RWPE1 (cell line): ENCODE data around the gene TRAT1.

ENCODE experiments used
- CTCF ChIA-PET: fragments of 350-600 bp; sonication (Branson Sonifier 250); formaldehyde crosslinking; extraction: SDS; loops from one replicate; lab custom pipeline; 2021; lab: Yijun Ruan, JAX
- POLR2A ChIA-PET: fragments of 400-600 bp; formaldehyde crosslinking; extraction: SDS; loops from one replicate; lab custom pipeline; 2020; ENCODE audit warnings: antibody characterized with exemption; ENCODE audit not compliant: low non-redundant PET; lab: Yijun Ruan, JAX
- DNase-seq: peaks from one replicate; pipeline ENCODE4 v3.0.0; 2012; ENCODE audit warnings: low spot score
- H3K27ac ChIP-seq: fragments of 450-650 bp; 2 replicates; pipeline ENCODE4 v1.5.1; 2017
- CTCF ChIP-seq: fragments of 450-650 bp; conservative IDR thresholded peaks from 2 replicates; pipeline ENCODE4 v1.5.1; 2017; ENCODE audit warnings: low read depth, mild to moderate bottlenecking

The TRAT1 gene

DNA sequence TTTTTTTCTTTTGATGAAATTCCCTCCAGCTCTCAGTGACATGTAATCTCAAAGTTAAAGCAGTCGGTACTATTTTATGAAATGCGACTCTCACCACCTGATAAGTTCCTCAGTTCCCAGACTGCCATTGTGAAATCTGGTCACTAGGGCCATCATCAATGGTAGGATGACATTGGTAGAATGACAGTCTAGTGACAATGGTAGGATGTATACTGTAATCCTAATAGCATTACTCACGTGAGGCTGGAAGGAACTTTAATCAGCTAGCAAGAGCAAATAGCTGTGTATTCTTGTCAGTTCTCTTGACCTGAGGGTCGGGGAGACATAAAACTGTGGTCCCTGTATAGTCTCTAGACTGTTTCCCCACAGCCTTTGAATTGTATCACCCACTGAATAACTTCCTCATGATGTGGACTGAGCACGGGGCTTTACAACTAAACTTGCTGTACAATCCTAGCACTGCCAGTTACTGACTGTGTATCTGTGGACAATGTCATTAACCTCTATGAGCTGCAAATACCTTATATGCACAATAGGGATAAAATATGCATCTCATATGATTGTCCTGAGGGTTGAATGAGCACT lies 23.2 kb downstream of the TRAT1 start:
- no peak for DNase-seq
- ChIA-PET CTCF (interaction anchor here (0.6 kb wide), 2 partner anchors 27 to 53 kb away, joined by 3 read pairs; no protein-coding TSS in a partner anchor), POLR2A (no interaction called here)
- H3K27ac ChIP-seq, result no peak overlapping the region
- no peak for TF ChIP-seq CTCF

DNA sequence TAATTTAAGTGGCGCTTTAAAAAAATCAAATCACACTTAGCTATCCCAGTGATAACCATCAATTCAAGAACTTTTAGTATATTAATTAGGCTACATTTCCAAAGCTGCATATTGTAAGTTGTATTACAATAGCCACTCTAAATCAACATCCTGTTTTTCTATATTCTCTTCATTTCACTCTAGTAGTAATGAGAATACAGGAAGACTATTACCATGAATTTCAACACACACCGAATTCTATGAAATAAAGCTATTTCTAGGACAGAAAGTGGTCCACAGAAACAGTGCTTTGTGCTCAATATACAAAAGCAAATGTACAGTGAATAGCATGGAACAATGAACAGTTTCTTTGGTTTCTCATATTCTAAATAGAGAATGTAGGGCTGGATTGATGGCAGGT lies 24.6 kb downstream of the TRAT1 start:
- CTCF ChIA-PET, result no interaction called here

GRCh38 chr3:108849075-108849474 lies 26.5 kb downstream of the TRAT1 start:
- TF ChIP-seq CTCF, result no peak
- CTCF ChIA-PET, result no interaction called here
- POLR2A ChIA-PET, result no interaction called here
- DNase-seq, result no peak
- no peak overlapping the region for H3K27ac ChIP-seq

More for the DNA sequence above, 24.6 kb downstream of the TRAT1 start:
- POLR2A ChIA-PET, result no interaction called here
- H3K27ac ChIP-seq, result no peak overlapping the region
- TF ChIP-seq CTCF, result no peak
- DNase-seq, result no peak

DNA sequence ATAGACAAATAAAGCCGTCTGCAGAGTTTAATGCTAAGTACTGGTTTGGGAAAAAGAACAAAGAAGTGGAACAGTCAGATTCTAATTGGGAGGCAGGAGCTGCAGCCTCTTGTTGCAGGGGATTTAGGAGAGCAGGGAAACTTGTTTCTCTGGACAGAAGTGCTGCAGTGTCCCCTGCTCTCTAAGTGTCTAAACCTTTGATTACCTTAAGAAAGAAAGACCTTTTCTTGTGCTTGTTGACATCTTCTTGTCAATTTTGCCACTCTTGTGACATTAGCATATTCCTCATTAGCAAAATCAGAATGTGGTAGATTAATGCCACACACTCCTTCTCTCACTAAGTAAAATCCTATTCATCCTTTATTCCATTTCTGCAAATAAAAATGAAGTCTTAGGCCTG lies 38.8 kb downstream of the TRAT1 start:
- ChIA-PET CTCF (no interaction called here), POLR2A (no interaction called here)
- H3K27ac ChIP-seq, result no peak overlapping the region
- no peak for DNase-seq
- no peak for TF ChIP-seq CTCF

DNA sequence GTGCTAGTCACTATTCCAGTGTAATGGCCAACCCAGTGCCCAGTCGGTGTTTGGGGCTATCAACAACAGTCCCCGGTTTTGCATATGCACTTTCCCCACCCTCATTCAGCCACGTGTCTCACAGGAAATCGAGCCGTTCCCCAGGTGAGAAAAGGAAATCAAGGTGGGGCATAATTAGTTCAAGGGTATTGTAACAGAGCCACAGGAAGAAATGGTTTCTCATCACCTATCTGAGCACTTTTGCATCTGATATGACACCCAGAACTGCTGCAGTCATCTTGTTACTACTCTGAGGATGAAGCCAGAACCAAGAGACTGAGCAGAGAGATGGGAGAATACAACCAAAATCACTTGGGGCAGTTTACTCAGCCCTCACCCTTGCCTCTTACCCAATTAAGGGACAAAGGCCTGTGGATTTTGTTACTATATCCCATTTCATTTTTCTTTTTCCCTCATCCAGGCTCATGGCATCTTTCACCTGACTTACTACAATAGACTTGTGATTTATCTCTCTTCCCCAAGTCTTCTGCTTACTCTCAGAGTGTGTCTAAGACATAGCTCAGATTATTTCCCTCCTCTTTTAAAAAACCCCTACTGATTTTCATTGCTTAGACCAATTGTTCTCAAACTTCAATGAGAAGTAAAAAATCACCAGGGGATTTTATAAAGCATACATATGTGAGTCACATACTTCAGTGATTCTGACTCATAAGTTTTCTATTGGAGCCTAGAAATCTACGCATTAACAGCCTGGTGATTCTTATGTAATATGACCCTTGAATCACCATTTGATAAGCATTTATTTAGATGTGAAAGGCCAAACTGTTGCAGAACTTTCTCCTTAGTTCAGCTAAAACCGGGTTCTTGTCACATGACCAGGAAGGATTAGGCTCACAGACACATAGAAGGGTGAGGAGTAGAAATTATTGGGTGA lies 40.5 kb downstream of the TRAT1 start:
- CTCF ChIA-PET, result no interaction called here
- DNase-seq, result peak; percentile 80
- 0 out of 2 replicates have a peak overlapping the region, but pooled peaks have one; percentile 28 for H3K27ac ChIP-seq
- POLR2A ChIA-PET, result no interaction called here
- TF ChIP-seq CTCF, result no peak

- POLR2A ChIA-PET, result no interaction called here
- TF ChIP-seq CTCF, result no peak
- CTCF ChIA-PET, result no interaction called here
- 0 out of 2 replicates have a peak overlapping the region, but pooled peaks have one; percentile 28 for H3K27ac ChIP-seq
- DNase-seq, result no peak
Measured at GRCh38 chr3:108863799-108864135, 41.2 kb downstream of the TRAT1 start.
